Fibroblast of skin of scalp (primary cell): Measurements from ENCODE around the gene APOBEC3B. TPM values are rescaled to one million over a fixed set of nuclear protein-coding genes. Genes with fewer than 3 reads are reported as not detected.
"Not testable (repeated sequence)": the region's sequence is repeated elsewhere in the genome, so short reads cannot be mapped to it uniquely, and the experiment has no call there.

Experiments
- DNase-seq: peaks from one replicate; pipeline ENCODE4 v3.0.0-alpha.2; 2013
- polyA plus RNA-seq, 2 experiments: library from polyadenylated mRNA; unstranded; fragments of 120-200 nt; gene quantifications; one replicate each; pipeline ENCODE4 v1.2.1, GENCODE V29; 2013; ENCODE audit not compliant: insufficient read length in 2 of 2

Gene APOBEC3B
- polyA plus RNA-seq (2013, experiment 1 of 2; ENCODE audit: insufficient read length), result 10.4 TPM
- polyA plus RNA-seq (2013, experiment 2 of 2; ENCODE audit: insufficient read length), result 9.8 TPM

DNA sequence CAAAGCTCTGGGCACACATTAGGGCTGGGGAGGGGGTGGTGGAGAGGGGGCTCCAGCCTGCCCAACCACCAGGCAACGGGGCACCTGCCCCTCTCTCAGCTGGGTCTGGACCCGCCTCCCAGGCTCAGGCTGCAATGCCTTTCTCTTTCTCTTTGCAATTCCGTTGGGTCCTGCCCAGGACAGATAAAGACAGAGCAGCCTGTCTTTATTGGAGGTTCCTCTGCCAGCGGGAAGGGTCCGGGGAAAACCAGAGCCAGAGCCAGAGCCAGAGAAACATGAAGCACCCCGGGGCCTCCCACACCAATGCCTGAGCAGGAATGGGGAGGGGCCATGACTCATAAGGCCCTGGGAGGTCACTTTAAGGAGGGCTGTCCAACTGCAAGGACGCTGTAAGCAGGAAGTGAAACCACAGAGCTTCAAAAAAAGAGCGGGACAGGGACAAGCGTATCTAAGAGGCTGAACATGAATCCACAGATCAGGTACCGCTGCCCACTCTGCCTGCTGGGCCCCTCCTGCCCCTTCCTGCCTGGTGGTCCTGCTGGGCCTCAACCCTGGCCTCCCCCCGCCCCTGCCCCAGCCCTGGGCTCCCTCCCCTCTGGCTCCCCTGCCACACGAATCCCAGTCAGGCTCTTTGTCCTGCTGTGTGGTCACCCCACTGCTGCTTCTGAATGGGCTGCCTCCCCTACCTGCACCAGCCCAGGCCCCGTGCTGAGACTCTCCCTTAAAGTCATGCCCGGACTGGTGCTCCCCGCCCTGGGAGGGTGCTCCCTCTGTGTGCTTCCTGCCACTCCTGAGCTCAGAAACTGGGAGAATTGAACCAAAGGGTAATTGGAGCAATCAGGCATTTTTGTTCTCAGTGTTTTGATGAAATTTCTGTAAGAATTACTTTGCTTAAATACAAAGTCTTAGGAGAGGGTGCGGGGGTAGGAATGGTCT is at the start of gene APOBEC3B:
TSS of gene APOBEC3B (plus strand) at position 356 of the 936 bp plus-strand sequence. CDS start at position 463, 107 bp downstream.
- DNase-seq, result peak; percentile 96

DNA sequence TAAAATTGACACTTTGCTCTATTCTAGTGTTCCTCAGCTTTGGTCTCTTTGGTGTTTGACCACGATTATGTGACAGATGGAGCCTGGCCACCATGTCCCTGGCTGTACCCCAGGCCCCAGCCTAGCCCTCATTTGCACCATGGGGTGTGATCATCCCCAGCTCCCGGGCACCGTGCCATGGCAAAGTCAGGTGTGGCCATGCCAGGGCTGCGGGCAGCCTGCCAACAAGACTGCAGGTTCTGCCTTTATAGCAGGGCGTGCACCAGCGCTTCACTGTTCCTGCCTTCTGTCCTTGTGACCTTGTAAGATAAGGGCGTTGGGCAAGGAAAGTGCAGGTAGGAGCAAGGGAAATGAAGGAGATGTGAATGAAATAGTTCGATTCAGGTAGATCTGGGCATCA is 47.1 kb upstream of the APOBEC3B start:
- no peak for DNase-seq

DNA sequence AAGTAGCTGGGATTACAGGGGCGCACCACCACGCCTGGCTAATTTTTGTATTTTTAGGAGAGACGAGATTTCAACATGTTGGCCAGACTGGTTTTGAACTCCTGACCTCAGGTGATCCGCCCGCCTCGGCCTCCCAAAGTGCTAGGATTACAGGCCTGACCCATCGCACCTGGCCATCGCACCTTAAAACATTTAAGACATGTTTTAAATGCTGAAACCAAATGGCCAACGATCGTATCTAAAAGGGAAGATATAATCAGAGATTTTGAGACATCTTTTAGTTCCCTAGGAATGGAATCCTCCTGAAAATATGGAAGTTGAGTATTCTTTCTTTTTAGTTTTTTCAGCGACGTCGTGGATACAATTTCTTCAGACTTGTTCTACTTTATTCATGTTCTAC is 46.5 kb upstream of the APOBEC3B start:
- DNase-seq, result no peak

DNA sequence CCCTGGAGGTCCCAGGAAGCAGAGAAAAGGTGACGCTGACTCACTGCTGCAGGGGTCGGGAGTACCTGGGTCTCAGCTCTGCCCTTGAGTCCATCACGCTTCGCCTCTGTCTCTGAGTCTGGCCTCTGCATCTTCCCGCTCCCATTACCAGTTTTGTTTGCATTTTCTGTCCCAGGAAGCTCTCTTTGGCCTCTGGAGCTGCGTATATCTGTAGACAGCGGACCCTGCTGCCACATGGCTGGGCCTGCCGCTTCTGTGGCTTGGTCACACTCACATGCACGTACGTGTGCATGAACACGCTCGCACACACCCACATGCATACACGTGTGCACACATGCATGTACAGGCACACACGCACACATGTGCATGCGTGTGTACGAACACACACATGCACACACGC is 45.6 kb upstream of the APOBEC3B start:
- no peak for DNase-seq

DNA sequence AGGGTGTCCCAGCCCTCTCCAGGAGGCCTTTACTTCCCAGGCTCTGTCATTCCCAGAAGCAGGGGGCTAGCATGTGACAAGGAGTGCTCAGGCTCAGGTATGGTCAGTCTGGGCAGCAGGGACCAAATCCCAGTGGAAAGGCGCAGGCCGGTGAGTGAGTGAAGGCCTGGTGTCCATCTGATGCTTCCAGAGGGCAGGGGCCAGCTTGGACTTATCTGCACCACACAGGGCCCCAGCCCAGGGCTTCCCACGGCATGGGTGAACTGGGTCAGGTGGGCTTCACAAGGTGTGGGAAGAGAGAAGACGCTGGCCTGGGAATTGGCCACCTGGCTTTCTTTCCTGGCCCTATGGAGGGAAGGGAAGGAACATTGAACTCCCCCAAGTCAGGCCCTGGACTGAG is 45.1 kb upstream of the APOBEC3B start:
- no peak for DNase-seq

DNA sequence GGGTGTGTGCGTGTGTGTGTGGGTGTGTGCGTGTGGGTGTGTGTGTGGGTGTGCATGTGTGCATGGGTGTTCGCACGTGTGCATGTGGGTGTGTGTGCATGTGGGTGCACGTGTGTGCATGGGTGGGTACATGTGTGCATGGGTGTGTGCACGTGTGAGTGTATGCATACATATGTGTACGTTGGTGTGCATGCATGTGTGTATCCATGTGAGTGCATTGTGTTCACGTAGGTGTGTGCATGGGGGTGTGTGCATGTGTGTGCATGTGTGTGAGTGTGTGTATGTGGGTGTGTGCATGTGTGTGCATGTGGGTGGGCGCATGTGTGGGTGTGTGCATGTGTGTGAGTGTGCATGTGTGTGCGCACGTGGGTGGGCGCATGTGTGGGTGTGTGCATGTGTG is 44.6 kb upstream of the APOBEC3B start:
- DNase-seq, result no peak

DNA sequence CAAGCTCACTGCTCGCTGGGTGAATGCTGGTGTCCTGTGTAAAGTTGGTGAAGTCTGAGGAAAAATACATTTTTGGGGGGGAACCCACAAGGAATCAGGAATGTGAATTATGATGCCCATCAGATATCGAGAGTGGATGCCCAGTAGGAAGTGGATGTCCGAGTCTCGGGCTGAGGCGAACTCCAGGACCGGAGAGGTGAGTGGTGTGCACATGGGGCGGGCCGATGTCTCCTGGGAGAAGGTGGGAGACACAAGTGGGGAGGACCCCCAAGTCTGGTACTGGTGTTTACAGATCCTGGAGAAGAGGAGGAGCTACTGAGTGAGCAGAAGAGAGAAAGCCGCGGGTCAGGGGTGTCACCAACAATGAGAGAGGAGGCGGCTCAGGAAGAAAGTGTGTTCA is 43.9 kb upstream of the APOBEC3B start:
- DNase-seq, result no peak

DNA sequence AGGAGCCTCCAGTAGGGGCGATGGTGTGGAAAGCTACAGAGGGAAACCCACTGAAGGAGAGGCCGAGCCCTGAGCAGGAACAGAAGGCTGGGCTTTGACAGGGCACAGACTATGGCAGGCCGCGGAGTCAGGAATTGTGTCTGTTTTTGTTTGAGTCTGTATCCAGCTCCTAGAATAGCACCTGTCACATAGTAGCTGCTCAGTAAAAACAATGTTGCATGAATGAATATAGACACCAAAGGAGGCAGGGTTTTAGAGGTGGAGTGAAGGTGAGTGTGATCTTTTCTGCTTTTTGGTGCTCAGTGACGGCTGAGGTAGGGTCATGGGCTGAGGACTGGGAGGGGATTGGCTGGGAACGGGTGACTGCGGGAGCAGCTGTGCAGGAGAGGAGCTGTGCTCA is 43.2 kb upstream of the APOBEC3B start:
- no peak for DNase-seq

DNA sequence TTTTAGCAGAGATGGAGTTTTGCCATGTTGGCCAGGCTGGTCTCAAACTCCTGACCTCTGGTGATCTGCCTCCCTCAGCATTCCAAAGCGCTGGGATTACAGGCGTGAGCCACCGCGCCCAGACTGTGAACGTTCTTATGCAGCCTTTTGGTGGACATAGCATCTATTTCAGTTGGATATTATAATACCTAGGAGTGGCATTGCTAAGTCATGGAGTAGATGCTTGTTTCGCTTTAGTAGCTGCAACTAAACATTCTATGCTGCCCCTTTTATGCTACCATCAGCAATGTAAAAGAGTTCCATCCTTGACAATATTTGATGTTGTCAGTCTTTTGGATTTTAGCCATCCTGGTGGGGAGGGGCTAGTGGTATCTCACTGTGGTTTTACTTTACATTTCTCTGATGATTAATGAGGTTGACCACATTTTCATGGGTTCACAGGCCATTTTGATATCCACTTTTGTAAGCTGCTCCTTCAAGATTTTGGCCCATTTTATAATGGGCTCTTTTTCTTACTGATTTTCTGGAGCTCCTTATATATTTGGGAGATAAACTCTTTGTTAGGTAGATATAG is 41.2 kb upstream of the APOBEC3B start:
- DNase-seq, result no peak

DNA sequence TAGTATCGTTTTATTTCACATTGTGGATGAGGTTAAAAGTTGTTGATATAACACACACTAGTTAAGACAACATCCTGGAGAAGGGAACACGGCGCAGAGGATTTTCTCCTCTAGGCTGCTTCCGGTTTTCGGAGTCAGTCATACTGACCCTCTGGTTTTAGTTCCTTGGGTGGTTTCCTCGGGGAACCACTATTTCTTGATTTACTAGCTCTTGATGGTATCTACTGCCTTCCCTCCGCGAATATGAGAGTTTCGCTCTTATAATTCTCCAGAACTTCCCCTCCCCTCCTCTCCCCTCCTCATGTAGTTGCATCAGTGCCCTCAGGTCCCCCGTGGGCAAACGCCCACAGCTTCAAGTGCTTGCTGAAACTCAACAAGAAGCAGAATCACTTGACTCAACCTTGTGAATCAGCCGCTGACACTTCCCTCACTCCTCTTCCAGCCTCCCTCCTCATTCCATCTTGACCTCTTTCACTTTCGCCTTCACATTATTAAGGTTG is 40.6 kb upstream of the APOBEC3B start:
- no peak for DNase-seq

DNA sequence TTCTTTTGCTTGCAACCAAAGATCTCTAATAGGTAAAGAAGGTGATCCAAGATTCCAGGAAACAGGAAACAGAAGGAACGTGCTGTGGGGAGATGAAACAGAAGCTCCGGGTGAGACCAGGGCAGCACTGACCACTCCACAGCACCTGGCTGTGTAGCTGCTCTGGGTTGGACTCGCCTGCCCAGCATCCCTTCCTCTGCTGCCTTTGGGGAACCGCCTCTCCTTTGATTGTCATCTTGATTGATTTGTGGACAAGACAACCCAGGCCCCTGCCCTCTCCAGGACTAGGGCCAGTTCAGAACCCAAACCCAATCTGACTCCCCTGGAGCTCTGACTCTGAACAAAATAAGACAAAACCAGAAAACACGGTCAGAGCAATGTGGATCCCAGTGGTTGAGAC is 39.4 kb upstream of the APOBEC3B start:
- no peak for DNase-seq

DNA sequence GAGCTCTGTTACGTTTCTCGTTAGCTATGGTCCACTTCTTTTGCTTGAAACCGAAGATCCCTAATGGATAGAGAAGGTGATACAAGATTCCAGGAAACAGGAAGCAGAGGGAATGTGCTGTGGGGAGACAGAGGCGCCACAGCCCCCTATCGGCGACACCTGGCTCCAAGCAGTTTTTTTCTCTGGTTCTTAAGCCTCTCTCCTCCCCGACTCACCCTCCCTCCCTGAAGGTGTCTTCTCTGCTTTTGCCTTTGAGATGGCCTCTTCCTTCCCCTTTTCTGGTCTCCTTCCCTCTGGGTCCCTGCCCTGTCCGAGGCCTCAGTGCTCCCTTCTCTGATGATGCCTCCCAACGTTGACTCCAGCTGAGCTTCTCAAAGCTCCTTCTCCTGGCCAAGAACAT is 38.9 kb upstream of the APOBEC3B start:
- DNase-seq, result no peak

DNA sequence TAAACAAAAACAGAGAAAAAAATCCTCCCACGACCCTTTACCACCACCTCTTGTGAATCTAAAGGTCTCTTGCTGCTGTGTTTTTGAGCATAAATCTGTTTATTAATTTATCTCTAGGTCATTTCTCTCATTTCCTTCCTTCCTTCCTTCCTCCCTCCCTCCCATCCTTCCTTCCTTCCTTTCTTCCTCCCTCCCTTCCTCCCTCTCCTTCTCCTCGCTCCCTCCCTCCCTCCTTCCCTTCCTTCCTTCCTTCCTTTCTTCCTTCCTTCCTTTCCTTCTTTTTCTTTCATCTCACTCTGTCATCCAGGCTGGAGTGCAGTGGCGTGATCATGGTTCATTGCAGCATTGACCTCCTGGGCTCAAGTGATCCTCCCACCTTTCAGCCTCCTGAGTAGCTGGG is 38.3 kb upstream of the APOBEC3B start:
- no peak for DNase-seq

DNA sequence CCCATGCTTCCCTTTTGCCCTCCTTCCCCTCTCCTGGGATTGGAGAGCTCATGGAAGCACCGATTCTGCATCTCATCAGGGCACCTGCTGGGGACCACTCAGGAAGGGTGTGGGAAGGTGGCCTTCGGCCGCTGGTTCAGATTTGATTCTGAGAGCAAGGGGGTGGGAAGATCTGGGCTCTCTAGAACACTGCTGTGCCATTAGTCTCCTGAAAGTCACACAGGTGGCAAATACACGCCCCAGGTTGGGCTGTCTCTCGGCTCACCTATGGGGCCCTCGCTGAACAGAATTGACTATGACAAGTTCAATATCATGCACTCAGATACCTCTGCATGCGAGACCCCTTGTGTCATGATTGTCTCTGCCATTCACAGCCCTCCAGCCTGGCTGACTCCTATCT is 37.5 kb upstream of the APOBEC3B start:
- DNase-seq, result no peak

DNA sequence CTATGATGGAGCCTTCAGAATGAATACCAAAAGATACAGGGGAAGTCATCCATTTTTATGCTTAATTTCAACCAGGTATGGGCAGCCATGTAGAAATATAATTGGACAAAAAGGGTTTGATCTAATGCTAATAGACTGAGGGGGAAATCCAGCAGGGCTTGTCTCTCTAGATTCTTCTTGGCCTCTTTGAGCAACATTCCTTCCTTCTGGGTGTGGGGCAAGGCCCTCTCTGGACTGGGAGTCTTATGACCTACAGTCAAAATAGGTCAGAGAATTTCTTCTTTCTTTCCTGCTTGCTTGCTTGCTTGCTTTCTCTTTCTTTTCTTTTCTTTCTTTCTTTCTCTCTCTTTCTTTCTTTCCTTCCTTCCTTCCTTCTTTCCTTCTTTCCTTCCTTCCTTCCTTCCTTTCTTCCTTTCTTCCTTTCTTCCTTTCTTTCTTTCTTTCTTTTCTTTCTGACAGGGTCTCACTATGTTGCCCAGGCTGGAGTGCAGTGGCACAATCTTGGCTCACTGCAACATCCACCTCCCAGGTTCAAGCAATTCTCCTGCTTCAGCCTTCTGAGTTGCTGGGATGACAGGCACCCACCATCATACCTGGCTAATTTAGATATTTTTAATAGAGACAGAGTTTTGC is 36.3 kb upstream of the APOBEC3B start:
- DNase-seq, result not testable (repeated sequence)

DNA sequence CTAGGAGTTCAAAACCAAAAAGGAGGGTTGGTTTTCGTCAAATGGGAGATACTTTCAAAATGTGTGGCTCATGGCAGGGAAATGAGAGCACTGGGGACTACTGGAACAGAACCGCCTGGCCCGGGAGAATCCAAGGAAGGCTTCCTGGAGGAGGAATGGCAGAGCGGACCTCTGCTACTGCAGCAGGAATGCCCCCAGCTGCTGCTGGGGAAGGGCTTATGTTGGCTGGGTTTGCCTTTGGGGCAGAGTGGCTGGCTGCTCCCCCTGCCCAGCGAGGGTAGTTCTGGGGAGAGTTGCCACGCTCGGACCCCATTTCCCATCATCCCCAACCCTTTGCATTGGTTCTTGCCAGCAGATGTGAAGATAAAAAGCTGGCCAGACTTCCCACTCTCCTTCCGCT is 35.4 kb upstream of the APOBEC3B start:
- DNase-seq, result no peak

DNA sequence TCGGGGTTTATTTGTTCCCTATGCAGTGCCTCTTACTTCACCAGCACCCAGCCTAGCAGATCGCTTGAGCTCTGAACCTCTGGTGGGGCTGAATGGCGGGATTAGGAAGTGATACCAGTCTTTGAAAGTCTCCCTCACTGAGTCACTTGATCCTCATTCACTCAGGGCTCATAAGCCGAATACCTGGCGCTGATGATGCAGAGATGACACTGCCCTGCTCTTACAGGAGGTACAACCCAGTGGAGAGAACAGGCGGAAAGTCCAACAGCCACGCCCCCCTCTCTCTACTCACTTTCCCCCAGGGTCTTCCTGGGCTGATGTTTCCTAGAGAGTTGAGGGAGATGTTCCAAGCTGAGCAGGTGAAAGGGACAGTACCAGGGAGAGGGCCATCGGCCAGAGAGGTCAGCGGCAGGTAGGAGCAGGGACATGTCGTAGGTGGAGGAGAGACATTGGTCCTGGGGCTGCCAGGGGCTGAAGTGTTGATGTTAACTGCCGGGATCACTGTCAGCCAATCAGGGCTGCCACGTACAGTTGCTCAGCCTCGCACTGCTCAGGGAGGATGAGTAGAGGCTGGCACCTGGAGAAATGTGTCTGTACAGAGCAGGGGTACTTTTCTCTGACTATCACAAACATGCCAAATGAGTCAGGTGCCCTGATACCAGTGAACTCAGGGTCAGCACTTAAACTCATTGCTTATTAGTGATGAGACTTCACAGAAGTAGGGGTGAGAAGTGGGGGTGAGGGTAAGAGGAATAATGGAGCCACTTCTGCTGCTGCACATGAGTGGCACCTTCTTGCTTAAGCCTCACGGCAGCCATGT is 34.6 kb upstream of the APOBEC3B start:
- DNase-seq, result no peak

DNA sequence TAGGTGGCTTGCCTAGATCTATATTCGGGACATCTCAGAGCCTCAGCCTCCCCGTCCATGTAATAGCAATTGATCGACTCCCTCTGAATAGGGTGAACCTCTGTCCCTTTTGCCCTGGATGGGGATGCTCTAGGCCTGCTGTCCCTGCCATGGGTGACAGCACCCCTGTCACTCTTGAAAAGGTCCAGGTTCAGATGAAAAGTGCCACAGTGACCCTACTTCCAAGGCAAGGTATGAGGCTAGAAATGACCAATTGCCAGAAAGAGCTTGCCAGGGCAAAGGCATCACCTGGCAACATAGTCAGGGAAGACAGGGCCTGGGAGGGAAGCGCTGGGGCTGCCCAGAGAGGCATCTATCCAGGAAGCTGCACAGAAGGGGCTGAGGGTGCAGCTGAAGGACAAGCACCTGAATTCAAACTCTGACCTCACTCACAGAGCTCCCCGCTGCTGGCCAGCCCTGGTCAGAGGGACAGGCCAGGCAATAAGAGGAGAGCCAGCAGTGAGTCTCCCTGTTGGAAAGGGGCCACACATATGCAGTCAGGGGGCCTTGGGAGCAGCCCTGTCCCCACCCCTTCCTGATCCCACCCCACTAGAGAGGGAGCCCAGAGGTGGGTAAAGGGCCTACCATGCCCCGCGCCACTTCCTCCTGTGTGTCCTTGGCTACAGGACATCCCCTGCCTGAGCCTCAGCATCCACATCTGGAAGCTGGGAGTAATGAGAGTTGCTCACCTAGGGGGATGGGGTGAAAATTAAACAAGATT is 33.8 kb upstream of the APOBEC3B start:
- no peak for DNase-seq

DNA sequence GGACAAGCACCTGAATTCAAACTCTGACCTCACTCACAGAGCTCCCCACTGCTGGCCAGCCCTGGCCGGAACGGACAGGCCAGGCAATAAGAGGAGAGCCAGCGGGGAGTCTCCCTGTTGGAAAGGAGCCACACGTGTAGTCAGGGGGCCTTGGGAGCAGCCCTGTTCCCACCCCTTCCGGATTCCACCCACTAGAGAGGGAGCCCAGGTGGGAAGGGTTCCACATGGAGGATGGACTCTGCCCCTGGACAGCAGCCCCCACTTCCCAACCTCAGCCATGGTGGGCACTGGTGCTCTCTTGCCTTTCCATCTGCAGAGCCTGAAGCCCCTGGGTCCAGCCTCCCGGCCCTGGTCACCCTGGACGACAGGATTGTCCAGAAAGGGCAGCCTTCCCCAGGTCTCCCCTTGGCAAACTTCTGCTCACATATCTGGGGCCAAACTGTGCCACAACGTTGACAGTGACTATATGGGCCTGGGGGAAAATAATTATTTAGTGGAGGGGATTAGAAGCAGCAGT is 32.2 kb upstream of the APOBEC3B start:
- no peak for DNase-seq

DNA sequence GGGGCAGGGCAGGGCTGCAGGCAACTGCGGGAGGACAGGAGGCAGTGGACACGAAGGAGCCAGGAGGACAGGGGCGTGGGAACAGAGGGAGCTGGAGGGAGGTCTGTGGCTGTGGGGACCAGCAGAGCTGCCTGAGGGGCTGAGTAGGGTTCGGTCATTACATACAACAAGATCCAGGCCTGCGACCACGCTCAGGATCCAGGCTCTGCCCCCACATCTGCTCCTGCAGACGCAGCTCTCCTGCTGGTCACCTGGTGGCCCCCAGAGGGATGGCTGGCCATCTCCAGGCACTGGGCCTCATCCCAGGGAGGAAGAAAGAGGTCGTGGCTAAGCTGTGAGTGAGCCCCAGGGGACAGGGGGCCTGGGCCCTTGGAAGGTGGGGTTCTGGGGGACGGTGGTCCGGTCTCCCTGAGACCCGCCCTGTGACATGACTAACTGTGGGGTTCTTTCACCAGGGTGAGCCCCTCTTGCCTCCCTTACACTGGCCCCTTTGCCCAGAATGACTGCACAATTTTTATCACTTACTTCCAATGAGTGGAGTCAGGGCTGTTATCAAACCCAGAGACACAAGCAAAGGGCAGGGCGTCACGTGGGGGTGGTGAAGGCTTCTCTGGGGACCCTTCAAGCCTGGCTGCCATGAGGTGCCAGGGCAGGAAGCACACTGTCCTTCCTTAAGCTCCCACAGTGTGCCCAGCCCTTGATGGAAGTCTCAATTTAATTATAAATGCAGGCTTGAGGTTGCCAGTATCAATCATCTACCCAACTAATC is 31.4 kb upstream of the APOBEC3B start:
- DNase-seq, result no peak

DNA sequence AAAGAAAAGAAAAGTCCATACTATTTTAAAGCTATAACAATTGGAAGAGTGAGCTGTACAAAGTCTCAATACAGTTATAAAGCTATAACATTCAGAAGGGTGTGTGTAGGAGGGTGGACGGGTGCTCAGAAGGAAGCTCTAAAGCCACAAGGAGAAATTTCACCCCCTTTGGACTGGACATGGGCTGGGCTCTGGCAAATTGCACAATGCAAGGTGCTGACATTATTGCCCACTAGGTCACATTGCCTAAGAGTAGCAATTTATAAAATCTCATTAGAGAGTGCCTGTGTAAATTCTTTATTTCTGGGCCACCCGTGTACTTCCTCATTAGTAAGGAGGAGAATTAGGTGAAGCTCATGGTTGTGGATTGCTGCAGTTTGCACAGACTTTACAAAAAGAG is 30.4 kb upstream of the APOBEC3B start:
- DNase-seq, result no peak
